Bronchial epithelial cell (primary cell): ENCODE measurements around the gene ALDH1B1. TPM values are rescaled to one million over a fixed set of nuclear protein-coding genes. Genes with fewer than 3 reads are reported as not detected.
A peak's percentile ranks its signal among the peaks of the same experiment; 100 is the strongest.

Experiments used
- DNase-seq: peaks from one replicate; pipeline ENCODE4 v3.0.0-alpha.2; 2010; ENCODE audit warnings: low read depth
- FAIRE-seq: peaks from 2 replicates; lab custom pipeline; 2011; peaks lifted over from hg19 to GRCh38; lab: Jason Lieb, UNC
- H3K27me3 ChIP-seq: 2 replicates; pipeline ENCODE4 v1.5.1; 2011; ENCODE audit warnings: low read length; ENCODE audit not compliant: control insufficient read depth, insufficient read depth
- H3K36me3 ChIP-seq: 2 replicates; pipeline ENCODE4 v1.5.1; 2011; ENCODE audit warnings: low read length; ENCODE audit not compliant: control insufficient read depth, insufficient read depth
- H3K4me3 ChIP-seq: 2 replicates; pipeline ENCODE4 v1.5.1; 2011; ENCODE audit warnings: mild to moderate bottlenecking, low read depth, low read length, control low read depth
- CTCF ChIP-seq: IDR thresholded peaks from 2 replicates; pipeline ENCODE4 v1.5.1; 2011; ENCODE audit warnings: mild to moderate bottlenecking, moderate library complexity, low read length, control low read depth, inconsistent platforms; ENCODE audit not compliant: insufficient read depth, severe bottlenecking
- total RNA-seq: library from RNA; depleted of rRNA; stranded (reverse); fragments of >200 nt; gene quantifications from 2 replicates; pipeline ENCODE4 v1.2.1, GENCODE V29; 2014

The ALDH1B1 gene
- total RNA-seq, 1 donor from 2014 or later, result 11.1 TPM

- DNase-seq, result no peak
- Histone ChIP-seq H3K27me3 (no peaks in the 10 kb centered on the region), H3K4me3 (no peak overlapping the region), H3K36me3 (no peaks in the 10 kb centered on the region)
- FAIRE-seq, result no peak
- TF ChIP-seq CTCF, result no peak
These were observed 38.6 kb downstream of the ALDH1B1 start for GRCh38 chr9:38431116-38431515.

GRCh38 chr9:38432922-38433510 lies 40.5 kb downstream of the ALDH1B1 start:
- no peaks in the 10 kb centered on the region for H3K27me3 ChIP-seq
- DNase-seq, result peak; percentile 47
- no peaks in the 10 kb centered on the region for H3K36me3 ChIP-seq
- TF ChIP-seq CTCF, result peak; percentile 40
- H3K4me3 ChIP-seq, result no peak overlapping the region
- no peak for FAIRE-seq

GRCh38 chr9:38434365-38434764 lies 41.9 kb downstream of the ALDH1B1 start:
- DNase-seq (no peak), FAIRE-seq (no peak)
- Histone ChIP-seq H3K27me3 (no peaks in the 10 kb centered on the region), H3K4me3 (no peak overlapping the region), H3K36me3 (no peaks in the 10 kb centered on the region)
- no peak for TF ChIP-seq CTCF

- no peak overlapping the region for H3K4me3 ChIP-seq
- H3K36me3 ChIP-seq, result no peaks in the 10 kb centered on the region
- FAIRE-seq, result no peak
- DNase-seq, result no peak
- no peaks in the 10 kb centered on the region for H3K27me3 ChIP-seq
- TF ChIP-seq CTCF, result no peak
These were observed 42.4 kb downstream of the ALDH1B1 start for GRCh38 chr9:38434853-38435252.

- FAIRE-seq (no peak), DNase-seq (no peak)
- TF ChIP-seq CTCF, result no peak
- H3K36me3 ChIP-seq, result no peaks in the 10 kb centered on the region
- H3K4me3 ChIP-seq, result no peak overlapping the region
- H3K27me3 ChIP-seq, result no peaks in the 10 kb centered on the region
These were observed 43.0 kb downstream of the ALDH1B1 start for GRCh38 chr9:38435521-38435920.

GRCh38 chr9:38436708-38437107 lies 44.2 kb downstream of the ALDH1B1 start:
- Histone ChIP-seq H3K4me3 (no peak overlapping the region), H3K36me3 (no peaks in the 10 kb centered on the region), H3K27me3 (no peaks in the 10 kb centered on the region)
- DNase-seq (peak; percentile 13), FAIRE-seq (no peak)
- no peak for TF ChIP-seq CTCF
